CD4-positive, alpha-beta T cell treated with Interleukin-15 for 4 hours (primary cell): ENCODE data around the gene OAS2.

ENCODE experiments used
- DNase-seq: peaks from one replicate; pipeline ENCODE4 v3.0.0-alpha.2; 2020; ENCODE audit warnings: low spot score

Gene OAS2

GRCh38 chr12:112978163-112979040 lies at the start of gene OAS2:
TSS of gene OAS2 (plus strand) at chr12:112978519. CDS start at chr12:112978609, 90 bp downstream.
- peak; percentile 84 for DNase-seq

GRCh38 chr12:112928978-112929377 lies 49.3 kb upstream of the OAS2 start:
- DNase-seq = no peak

- DNase-seq = no peak
Observed at GRCh38 chr12:112929715-112930114, 48.6 kb upstream of the OAS2 start.

- no peak for DNase-seq
Observed at GRCh38 chr12:112930350-112930749, 48.0 kb upstream of the OAS2 start.

- no peak for DNase-seq
Observed at GRCh38 chr12:112932485-112933128, 45.7 kb upstream of the OAS2 start.

- no peak for DNase-seq
Observed at GRCh38 chr12:112933129-112933505, 45.2 kb upstream of the OAS2 start.

- no peak for DNase-seq
Observed at GRCh38 chr12:112936264-112936663, 42.1 kb upstream of the OAS2 start.

- DNase-seq = no peak
Observed at GRCh38 chr12:112936927-112937326, 41.4 kb upstream of the OAS2 start.

- peak; percentile 73 for DNase-seq
Observed at GRCh38 chr12:112937741-112938719, 40.3 kb upstream of the OAS2 start, which contains the start of gene OAS3. TSS of gene OAS3 (plus strand) at chr12:112938474. CDS start at chr12:112938531, 57 bp downstream.

GRCh38 chr12:112938751-112939150 lies 39.6 kb upstream of the OAS2 start:
- DNase-seq = no peak

- no peak for DNase-seq
Observed at GRCh38 chr12:112939761-112940381, 38.4 kb upstream of the OAS2 start.

- DNase-seq = no peak
Observed at GRCh38 chr12:112941528-112942335, 36.6 kb upstream of the OAS2 start.

GRCh38 chr12:112942572-112942971 lies 35.7 kb upstream of the OAS2 start:
- DNase-seq = no peak

GRCh38 chr12:112944024-112944690 lies 34.2 kb upstream of the OAS2 start:
- no peak for DNase-seq

- DNase-seq = no peak
Observed at GRCh38 chr12:112945515-112945914, 32.8 kb upstream of the OAS2 start.

GRCh38 chr12:112946236-112947000 lies 31.9 kb upstream of the OAS2 start:
- no peak for DNase-seq

GRCh38 chr12:112947314-112947713 lies 31.0 kb upstream of the OAS2 start:
- no peak for DNase-seq

GRCh38 chr12:112947761-112948160 lies 30.6 kb upstream of the OAS2 start:
- DNase-seq = no peak

- DNase-seq = no peak
Observed at GRCh38 chr12:112948806-112949205, 29.5 kb upstream of the OAS2 start.
